OCI-LY3 (cell line): ENCODE results near the gene TSPAN12.

Experiments
- EZH2phosphoT487 ChIP-seq: fragments of 200-600 bp; shearing (Covaris generic); IDR thresholded peaks from 2 replicates; pipeline ENCODE4 v1.6.1; 2018; ENCODE audit warnings: antibody characterized with exemption, mixed run types, low read depth
- TF ChIP-seq, protein P1 (sequence below): fragments of 200-600, 300-600 bp; sonication (generic); IDR thresholded peaks from 2 replicates; pipeline ENCODE4 v1.5.1; 2014; ENCODE audit warnings: antibody characterized with exemption, low read length, low read depth

DNA sequence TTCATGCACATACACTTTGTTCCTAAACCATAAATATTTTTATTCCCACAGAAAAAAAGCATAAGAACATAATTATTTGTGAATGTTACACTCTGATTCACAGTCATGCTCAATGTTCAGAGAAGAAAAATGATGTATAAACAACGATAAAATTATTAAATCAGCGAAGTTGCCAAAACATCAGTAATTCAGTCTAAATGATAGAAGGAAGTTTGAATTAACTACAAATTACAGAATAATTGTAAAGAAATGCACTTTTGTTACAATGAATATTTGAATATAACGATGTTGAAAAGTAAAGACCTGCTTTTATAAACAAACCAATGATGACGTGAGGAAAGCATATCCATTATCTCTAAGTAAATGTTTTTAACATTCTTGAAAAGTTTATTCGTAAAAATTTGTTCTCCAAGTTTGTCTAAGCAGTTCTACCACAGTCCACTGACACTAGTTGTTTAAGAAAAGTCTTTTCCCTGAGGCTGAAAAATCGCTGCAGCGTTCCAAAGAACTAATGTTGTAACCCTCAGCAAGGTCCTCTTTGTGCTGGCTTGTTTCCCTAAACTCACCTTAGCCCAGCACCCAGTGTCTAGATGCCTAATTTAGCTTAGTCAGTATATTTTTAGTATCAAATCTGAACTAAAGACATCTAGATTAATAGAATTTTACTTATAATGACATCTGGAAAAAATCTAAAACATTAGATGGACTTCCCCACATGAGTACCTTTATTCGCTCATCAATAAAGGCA is 30.4 kb downstream of the TSPAN12 start:
- TF ChIP-seq, protein P1, sequence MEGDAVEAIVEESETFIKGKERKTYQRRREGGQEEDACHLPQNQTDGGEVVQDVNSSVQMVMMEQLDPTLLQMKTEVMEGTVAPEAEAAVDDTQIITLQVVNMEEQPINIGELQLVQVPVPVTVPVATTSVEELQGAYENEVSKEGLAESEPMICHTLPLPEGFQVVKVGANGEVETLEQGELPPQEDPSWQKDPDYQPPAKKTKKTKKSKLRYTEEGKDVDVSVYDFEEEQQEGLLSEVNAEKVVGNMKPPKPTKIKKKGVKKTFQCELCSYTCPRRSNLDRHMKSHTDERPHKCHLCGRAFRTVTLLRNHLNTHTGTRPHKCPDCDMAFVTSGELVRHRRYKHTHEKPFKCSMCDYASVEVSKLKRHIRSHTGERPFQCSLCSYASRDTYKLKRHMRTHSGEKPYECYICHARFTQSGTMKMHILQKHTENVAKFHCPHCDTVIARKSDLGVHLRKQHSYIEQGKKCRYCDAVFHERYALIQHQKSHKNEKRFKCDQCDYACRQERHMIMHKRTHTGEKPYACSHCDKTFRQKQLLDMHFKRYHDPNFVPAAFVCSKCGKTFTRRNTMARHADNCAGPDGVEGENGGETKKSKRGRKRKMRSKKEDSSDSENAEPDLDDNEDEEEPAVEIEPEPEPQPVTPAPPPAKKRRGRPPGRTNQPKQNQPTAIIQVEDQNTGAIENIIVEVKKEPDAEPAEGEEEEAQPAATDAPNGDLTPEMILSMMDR: no peak
- TF ChIP-seq EZH2phosphoT487: no peak
